T-helper 2 cell (primary cell): ENCODE results near the gene IL3RA.
"Not testable (repeated sequence)": the region's sequence is repeated elsewhere in the genome, so short reads cannot be mapped to it uniquely, and the experiment has no call there.

Experiments used
- DNase-seq, 5 experiments: peaks; one replicate each; pipeline versions ENCODE4 v3.0.0 to v3.0.0-alpha.2; 2012 to 2022

The IL3RA gene

GRCh38 chrX:1400742-1401471 lies 64.3 kb downstream of the IL3RA start:
- no peak for DNase-seq

GRCh38 chrX:1401611-1402430 lies 65.2 kb downstream of the IL3RA start:
- DNase-seq: no peak

GRCh38 chrX:1403228-1403627 lies 66.6 kb downstream of the IL3RA start:
- DNase-seq: no peak

- not testable (repeated sequence) for DNase-seq
Observed at GRCh38 chrX:1403867-1404266, 67.3 kb downstream of the IL3RA start.

- not testable (repeated sequence) for DNase-seq
Observed at GRCh38 chrX:1405769-1406168, 69.2 kb downstream of the IL3RA start.

- DNase-seq: no peak
Observed at GRCh38 chrX:1407035-1407434, 70.5 kb downstream of the IL3RA start.

GRCh38 chrX:1411326-1411725 lies 74.7 kb downstream of the IL3RA start:
- DNase-seq: no peak

- DNase-seq: no peak
Observed at GRCh38 chrX:1412551-1413161, 76.1 kb downstream of the IL3RA start.

- DNase-seq: no peak
Observed at GRCh38 chrX:1416327-1416784, 79.8 kb downstream of the IL3RA start.

- DNase-seq: no peak
Observed at GRCh38 chrX:1416965-1417760, 80.6 kb downstream of the IL3RA start.

GRCh38 chrX:1417921-1418771 lies 81.6 kb downstream of the IL3RA start:
- DNase-seq: no peak

- DNase-seq: no peak
Observed at GRCh38 chrX:1418901-1419544, 82.4 kb downstream of the IL3RA start.

- no peak for DNase-seq
Observed at GRCh38 chrX:1419545-1420355, 83.2 kb downstream of the IL3RA start.

- no peak for DNase-seq
Observed at GRCh38 chrX:1420371-1420770, 83.8 kb downstream of the IL3RA start.

GRCh38 chrX:1421433-1422134 lies 85.0 kb downstream of the IL3RA start:
- no peak for DNase-seq

GRCh38 chrX:1422135-1422465 lies 85.5 kb downstream of the IL3RA start:
- no peak for DNase-seq

GRCh38 chrX:1423215-1423614 lies 86.6 kb downstream of the IL3RA start:
- DNase-seq: no peak

- no peak for DNase-seq
Observed at GRCh38 chrX:1424147-1424851, 87.7 kb downstream of the IL3RA start.

- no peak for DNase-seq
Observed at GRCh38 chrX:1425381-1425780, 88.8 kb downstream of the IL3RA start.
